Measurements from ENCODE around the gene GRIK3.

GRIK3 gene

GRCh38 chr1:36794460-36794859 is 239.9 kb downstream of the GRIK3 start:
- TF ChIP-seq, protein P1, sequence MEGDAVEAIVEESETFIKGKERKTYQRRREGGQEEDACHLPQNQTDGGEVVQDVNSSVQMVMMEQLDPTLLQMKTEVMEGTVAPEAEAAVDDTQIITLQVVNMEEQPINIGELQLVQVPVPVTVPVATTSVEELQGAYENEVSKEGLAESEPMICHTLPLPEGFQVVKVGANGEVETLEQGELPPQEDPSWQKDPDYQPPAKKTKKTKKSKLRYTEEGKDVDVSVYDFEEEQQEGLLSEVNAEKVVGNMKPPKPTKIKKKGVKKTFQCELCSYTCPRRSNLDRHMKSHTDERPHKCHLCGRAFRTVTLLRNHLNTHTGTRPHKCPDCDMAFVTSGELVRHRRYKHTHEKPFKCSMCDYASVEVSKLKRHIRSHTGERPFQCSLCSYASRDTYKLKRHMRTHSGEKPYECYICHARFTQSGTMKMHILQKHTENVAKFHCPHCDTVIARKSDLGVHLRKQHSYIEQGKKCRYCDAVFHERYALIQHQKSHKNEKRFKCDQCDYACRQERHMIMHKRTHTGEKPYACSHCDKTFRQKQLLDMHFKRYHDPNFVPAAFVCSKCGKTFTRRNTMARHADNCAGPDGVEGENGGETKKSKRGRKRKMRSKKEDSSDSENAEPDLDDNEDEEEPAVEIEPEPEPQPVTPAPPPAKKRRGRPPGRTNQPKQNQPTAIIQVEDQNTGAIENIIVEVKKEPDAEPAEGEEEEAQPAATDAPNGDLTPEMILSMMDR (IDR thresholded peaks at IDR 0.05; ENCODE audit: extremely low read depth, missing control alignments): no peak
- no peak for DNase-seq (ENCODE audit: low spot score)

- DNase-seq (ENCODE audit: low spot score): no peak
- TF ChIP-seq, protein P1 (IDR thresholded peaks at IDR 0.05; ENCODE audit: extremely low read depth, missing control alignments): no peak
Observed at GRCh38 chr1:36793452-36793851, 240.9 kb downstream of the GRIK3 start.

DNA sequence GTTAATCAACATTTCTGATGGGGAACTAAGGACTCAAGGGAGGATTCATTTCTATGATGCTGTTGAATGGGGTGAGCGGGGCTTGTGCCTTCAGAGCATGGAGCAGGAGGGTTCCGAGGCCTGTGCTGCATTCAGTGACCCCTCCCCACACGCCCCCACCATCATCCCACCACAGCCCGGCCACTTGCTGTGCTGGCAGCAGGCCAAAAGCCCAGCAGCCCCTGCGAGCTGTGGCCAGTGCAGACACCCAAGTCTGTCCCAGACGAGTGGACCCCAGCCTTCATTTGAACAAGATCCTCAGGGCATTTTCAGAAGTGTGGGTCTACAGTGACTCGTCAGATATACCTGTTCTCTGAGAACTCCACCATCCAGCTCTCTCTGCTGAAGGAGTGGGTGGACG is 242.0 kb downstream of the GRIK3 start:
- TF ChIP-seq, protein P1 (IDR thresholded peaks at IDR 0.05; ENCODE audit: extremely low read depth, missing control alignments): no peak
- DNase-seq (ENCODE audit: low spot score): no peak

DNA sequence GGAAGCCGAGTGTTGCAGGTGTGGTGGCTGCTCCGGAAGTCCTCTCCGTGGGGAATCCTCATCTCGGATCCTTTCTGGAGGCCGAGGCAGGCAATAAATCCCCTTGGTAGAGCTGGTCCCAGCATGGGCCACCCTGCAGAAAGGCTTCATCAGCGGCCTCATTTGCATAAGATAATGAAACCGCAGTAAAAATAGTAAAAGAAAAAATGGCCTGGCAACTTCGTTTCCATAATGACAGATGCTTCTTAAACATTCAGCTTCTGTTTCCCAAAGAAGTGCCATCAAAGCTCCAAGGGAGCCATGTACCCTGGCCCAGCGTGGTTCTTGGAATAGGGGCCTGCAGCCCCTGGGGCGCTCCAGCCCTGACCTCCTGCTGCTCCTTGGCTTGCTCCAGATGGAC is 244.1 kb downstream of the GRIK3 start:
- TF ChIP-seq, protein P1 (IDR thresholded peaks at IDR 0.05; ENCODE audit: extremely low read depth, missing control alignments): no peak
- DNase-seq (ENCODE audit: low spot score): no peak

- DNase-seq (ENCODE audit: low spot score): no peak
- TF ChIP-seq, protein P1 (IDR thresholded peaks at IDR 0.05; ENCODE audit: extremely low read depth, missing control alignments): no peak
Observed at GRCh38 chr1:36789535-36789934, 244.8 kb downstream of the GRIK3 start.

DNA sequence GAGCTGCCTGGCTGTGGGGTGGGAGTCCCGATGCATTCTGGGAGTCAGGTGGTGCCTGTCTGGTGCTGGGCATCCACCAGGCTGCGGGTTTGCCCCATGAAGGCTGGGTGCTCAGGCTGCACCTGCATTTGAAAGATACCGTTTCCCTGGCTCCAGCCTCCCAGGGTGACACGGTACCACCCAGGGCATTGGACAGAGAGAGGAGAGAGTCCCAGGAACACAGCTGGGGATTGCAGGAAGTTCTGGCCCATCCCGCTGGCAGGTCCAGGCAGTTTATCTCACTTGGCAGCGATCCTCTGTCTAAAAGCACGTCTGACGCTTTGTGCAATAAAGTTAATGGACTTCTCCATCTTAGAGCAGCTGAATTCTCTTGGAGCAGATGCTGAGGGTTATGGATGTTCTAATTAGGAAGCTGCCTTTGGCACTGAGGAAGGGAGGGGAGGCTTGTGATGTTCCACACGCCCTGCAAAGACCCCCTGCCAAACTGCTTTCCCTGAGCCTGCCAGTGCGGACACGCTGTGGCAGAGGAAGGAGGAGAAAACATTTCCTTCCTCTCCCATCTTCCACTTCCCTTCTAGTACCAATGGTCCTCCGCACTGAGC is 246.9 kb downstream of the GRIK3 start:
- TF ChIP-seq, protein P1 (IDR thresholded peaks at IDR 0.05; ENCODE audit: extremely low read depth, missing control alignments): no peak

DNA sequence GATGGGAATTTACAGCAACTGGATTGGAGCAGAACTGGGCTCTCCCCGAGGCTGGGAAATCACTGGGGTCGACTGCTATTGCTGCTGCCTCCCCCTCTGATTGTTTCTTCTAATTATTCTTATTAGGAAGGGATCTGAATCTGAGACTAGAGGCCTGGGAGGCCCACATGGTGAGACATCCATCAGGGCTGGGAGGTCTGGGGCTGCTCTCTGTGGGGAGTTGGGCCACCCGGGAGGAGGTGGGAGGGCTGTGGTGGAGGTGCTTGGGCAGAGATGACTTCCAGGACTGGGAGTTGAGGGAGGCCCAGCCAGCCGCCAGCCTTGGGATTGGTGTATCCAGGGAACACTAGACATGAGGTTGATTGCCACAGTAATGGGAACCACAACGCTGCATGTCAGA is 247.9 kb downstream of the GRIK3 start:
- DNase-seq (ENCODE audit: low spot score): no peak
- TF ChIP-seq, protein P1 (IDR thresholded peaks at IDR 0.05; ENCODE audit: extremely low read depth, missing control alignments): no peak

More for the DNA sequence above, 246.9 kb downstream of the GRIK3 start:
- no peak for DNase-seq (ENCODE audit: low spot score)
